Measurements from ENCODE around the gene TRIM23.

TRIM23 gene

GRCh38 chr5:65624025-65624570 is at the start of gene TRIM23:
Gene TRIM23, minus strand, starts transcription at chr5:65624333. Its CDS starts 59 bp downstream, at chr5:65624274.
- no peak for TF ChIP-seq CTCF (IDR thresholded peaks at IDR 0.05; ENCODE audit: control insufficient read depth, extremely low read depth, insufficient read depth)
- peak within 1 kb of the TSS; percentile 92 for H3K4me3 ChIP-seq (ENCODE audit: low read depth, low read length)
- peak; percentile 82 for DNase-seq (ENCODE audit: low read depth)

GRCh38 chr5:65672796-65673195 is 48.7 kb upstream of the TRIM23 start:
- H3K4me3 ChIP-seq (ENCODE audit: low read depth, low read length) = no peak overlapping the region
- no peak for TF ChIP-seq CTCF (IDR thresholded peaks at IDR 0.05; ENCODE audit: control insufficient read depth, extremely low read depth, insufficient read depth)
- DNase-seq (ENCODE audit: low read depth) = no peak

- H3K4me3 ChIP-seq (ENCODE audit: low read depth, low read length) = no peak overlapping the region
- no peak for TF ChIP-seq CTCF (IDR thresholded peaks at IDR 0.05; ENCODE audit: control insufficient read depth, extremely low read depth, insufficient read depth)
- no peak for DNase-seq (ENCODE audit: low read depth)
Observed at GRCh38 chr5:65668696-65669095, 44.6 kb upstream of the TRIM23 start.

- DNase-seq (ENCODE audit: low read depth) = no peak
- peak; percentile 32; the same call in 1 of the 2 replicates for TF ChIP-seq CTCF (IDR thresholded peaks at IDR 0.05; ENCODE audit: control insufficient read depth, extremely low read depth, insufficient read depth)
- no peak overlapping the region for H3K4me3 ChIP-seq (ENCODE audit: low read depth, low read length)
Observed at GRCh38 chr5:65663804-65664521, 39.8 kb upstream of the TRIM23 start.

GRCh38 chr5:65654713-65655112 is 30.6 kb upstream of the TRIM23 start:
- DNase-seq (ENCODE audit: low read depth) = no peak

GRCh38 chr5:65651144-65651543 is 27.0 kb upstream of the TRIM23 start:
- H3K4me3 ChIP-seq (ENCODE audit: low read depth, low read length) = no peak overlapping the region
- peak; percentile 87 for DNase-seq (ENCODE audit: low read depth)
- TF ChIP-seq CTCF (IDR thresholded peaks at IDR 0.05; ENCODE audit: control insufficient read depth, extremely low read depth, insufficient read depth) = no peak

More at GRCh38 chr5:65654713-65655112, 30.6 kb upstream of the TRIM23 start:
- H3K4me3 ChIP-seq (ENCODE audit: low read depth, low read length) = no peak overlapping the region
- no peak for TF ChIP-seq CTCF (IDR thresholded peaks at IDR 0.05; ENCODE audit: control insufficient read depth, extremely low read depth, insufficient read depth)

All from LNCaP clone FGC (cell line).